ENCODE results near the gene ARVCF. TPM values are rescaled to one million over a fixed set of nuclear protein-coding genes. Genes with fewer than 3 reads are reported as not detected.

ARVCF gene
- total and polyA plus RNA-seq, 2 donors (not counting 3 experiments of a cell fraction or from before 2014, with no cell fraction given) = 81.3 to 105 TPM

DNA sequence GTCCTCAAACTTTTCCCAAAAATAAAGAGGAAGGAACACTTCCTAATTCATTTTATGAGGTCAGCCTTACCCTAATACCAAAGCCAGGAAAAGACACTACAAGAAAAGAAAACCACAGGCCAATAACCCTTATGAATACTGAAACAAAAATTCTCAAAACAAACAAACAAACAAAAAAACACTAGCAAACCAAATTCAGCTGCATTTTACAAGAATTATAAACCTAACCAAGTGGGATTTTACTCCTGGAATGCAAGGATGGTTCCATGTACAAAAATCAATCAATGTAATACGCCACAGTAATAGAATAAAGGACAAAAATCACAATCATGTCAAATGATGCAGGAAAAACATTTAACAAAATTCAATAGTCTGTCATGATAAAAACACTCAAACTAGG lies 13.3 kb downstream of the ARVCF start:
- Histone ChIP-seq H3K9me3 (replicated peaks; ENCODE audit: control insufficient read depth, insufficient read depth, low read length) (peaks cover 5% of the 10 kb centered on the region), H3K9ac (replicated peaks; ENCODE audit: extremely low read depth, insufficient read depth, low read length) (no peak overlapping the region), H4K20me1 (replicated peaks; ENCODE audit: control insufficient read depth, extremely low read depth, insufficient read depth, low read length) (no peaks in the 10 kb centered on the region), H3K36me3 (ENCODE audit: control insufficient read depth in 2 of 2, extremely low read depth in 1 of 2, insufficient read depth in 2 of 2, low read length in 2 of 2) (no peaks in the 10 kb centered on the region), H3K79me2 (ENCODE audit: control insufficient read depth, insufficient read depth, low read length) (no peaks in the 10 kb centered on the region), H3K4me2 (ENCODE audit: insufficient read depth, low read length) (no peak overlapping the region), H3K9me1 (replicated peaks; ENCODE audit: control insufficient read depth, extremely low read depth, insufficient read depth, low read length) (no peaks in the 10 kb centered on the region), H3K4me3 (replicated peaks in 1 of 3; ENCODE audit: insufficient read depth in 1 of 3, low read depth in 1 of 3, low read length in 3 of 3) (no peak overlapping the region), H2AFZ (ENCODE audit: low read depth, low read length) (no peak overlapping the region), H3K4me1 (ENCODE audit: control insufficient read depth, extremely low read depth, insufficient read depth, low read length) (peaks cover 45% of the 10 kb centered on the region), H3K27me3 (ENCODE audit: control insufficient read depth in 2 of 2, insufficient read depth in 2 of 2, low read length in 2 of 2) (no peaks in the 10 kb centered on the region), H3K27ac (ENCODE audit: insufficient read depth, low read depth, low read length) (no peak overlapping the region)
- no peak for FAIRE-seq
- no peak for TF ChIP-seq GATA2 (IDR thresholded peaks at IDR 0.05; ENCODE audit: insufficient read depth, insufficient read length, low read depth, low read length)
- no peak for TF ChIP-seq POLR2AphosphoS5 (IDR thresholded peaks at IDR 0.05; ENCODE audit: insufficient read depth, low read depth, low read length)
- TF ChIP-seq POLR2A (IDR thresholded peaks at IDR 0.05; ENCODE audit: low read depth, low read length) = no peak
- TF ChIP-seq MAX (IDR thresholded peaks at IDR 0.05; ENCODE audit: insufficient read depth, insufficient read length) = no peak
- no peak for TF ChIP-seq MYC (IDR thresholded peaks at IDR 0.05; ENCODE audit: low read depth, low read length)
- no peak for TF ChIP-seq FOS (IDR thresholded peaks at IDR 0.05; ENCODE audit: borderline replicate concordance, insufficient read depth, low read length)
- TF ChIP-seq JUN (IDR thresholded peaks at IDR 0.05; ENCODE audit: borderline replicate concordance, insufficient read depth, insufficient read length, low read depth) = no peak
- no peak for TF ChIP-seq CTCF (IDR thresholded peaks at IDR 0.05; ENCODE audit: extremely low read depth in 1 of 2, insufficient read depth in 1 of 2, low read depth in 1 of 2, low read length in 2 of 2)
- no peak for TF ChIP-seq EZH2 (IDR thresholded peaks at IDR 0.05; ENCODE audit: borderline replicate concordance, low read depth, low read length, severe bottlenecking)
- CTCF ChIA-PET = interaction anchor here (1.0 to 2.4 kb wide), 5 partner anchors 8 to 29 kb away, joined by 3 to 32 read pairs (median 3); no protein-coding TSS in a partner anchor
- no TSS peak for BruUV-seq (replicated peaks)
- DNase-seq (ENCODE audit: low read depth, low spot score) = no peak
- intact Hi-C loops (cut with micrococcal nuclease) (no loop called here), dilution Hi-C loops (cut with MboI; ENCODE audit: extremely low pct_ligation_motif_present, low sequenced_read_pairs) (no loop called here)
- POLR2A ChIA-PET = no interaction called here

Data from endothelial cell of umbilical vein (primary cell).